OCI-LY1 (cell line): ENCODE measurements around the gene TTL.

Experiments used
- EZH2 ChIP-seq: fragments of 200-600 bp; sonication (generic), shearing (Covaris generic); IDR thresholded peaks from 2 replicates; pipeline ENCODE4 v1.8.0; 2017; ENCODE audit warnings: borderline replicate concordance, mixed run types, mild to moderate bottlenecking, antibody characterized with exemption, low read length, moderate library complexity, mixed read lengths
- TF ChIP-seq, protein P1 (sequence below): fragments of 200-600 bp; sonication (generic), shearing (Covaris generic); IDR thresholded peaks from 2 replicates; pipeline ENCODE4 v1.5.1; 2017; ENCODE audit warnings: mild to moderate bottlenecking, antibody characterized with exemption, low read length, moderate library complexity, mixed read lengths

DNA sequence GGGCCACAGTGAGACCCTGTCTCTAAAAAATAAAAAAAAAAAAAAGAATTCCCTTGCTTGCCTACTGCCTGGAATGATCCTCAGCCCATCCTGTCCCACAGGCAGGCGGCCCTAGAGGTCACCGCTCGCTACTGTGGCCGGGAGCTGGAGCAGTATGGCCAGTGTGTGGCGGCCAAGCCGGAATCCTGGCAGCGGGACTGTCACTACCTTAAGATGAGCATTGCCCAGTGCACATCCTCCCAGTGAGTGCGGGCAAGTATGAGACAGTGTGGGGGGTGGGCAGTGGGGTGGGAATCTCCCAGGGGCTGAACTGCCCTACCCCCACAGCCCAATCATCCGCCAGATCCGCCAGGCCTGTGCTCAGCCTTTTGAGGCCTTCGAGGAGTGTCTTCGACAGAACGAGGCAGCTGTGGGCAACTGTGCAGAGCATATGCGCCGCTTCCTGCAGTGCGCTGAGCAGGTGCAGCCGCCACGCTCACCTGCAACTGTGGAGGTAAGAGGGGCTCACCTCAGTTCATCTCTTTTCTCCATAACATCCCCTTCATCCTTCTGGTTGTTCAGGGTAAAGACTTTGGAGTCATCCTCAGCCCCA, 104.0 kb downstream of the TTL start:
- TF ChIP-seq, protein P1, sequence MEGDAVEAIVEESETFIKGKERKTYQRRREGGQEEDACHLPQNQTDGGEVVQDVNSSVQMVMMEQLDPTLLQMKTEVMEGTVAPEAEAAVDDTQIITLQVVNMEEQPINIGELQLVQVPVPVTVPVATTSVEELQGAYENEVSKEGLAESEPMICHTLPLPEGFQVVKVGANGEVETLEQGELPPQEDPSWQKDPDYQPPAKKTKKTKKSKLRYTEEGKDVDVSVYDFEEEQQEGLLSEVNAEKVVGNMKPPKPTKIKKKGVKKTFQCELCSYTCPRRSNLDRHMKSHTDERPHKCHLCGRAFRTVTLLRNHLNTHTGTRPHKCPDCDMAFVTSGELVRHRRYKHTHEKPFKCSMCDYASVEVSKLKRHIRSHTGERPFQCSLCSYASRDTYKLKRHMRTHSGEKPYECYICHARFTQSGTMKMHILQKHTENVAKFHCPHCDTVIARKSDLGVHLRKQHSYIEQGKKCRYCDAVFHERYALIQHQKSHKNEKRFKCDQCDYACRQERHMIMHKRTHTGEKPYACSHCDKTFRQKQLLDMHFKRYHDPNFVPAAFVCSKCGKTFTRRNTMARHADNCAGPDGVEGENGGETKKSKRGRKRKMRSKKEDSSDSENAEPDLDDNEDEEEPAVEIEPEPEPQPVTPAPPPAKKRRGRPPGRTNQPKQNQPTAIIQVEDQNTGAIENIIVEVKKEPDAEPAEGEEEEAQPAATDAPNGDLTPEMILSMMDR = no peak
- no peak for TF ChIP-seq EZH2
